H1 (cell line): ENCODE data around the gene PTH1R. TPM values are rescaled to one million over a fixed set of nuclear protein-coding genes. Genes with fewer than 3 reads are reported as not detected.
A peak's percentile ranks its signal among the peaks of the same experiment; 100 is the strongest.

Experiments
- CTCF ChIA-PET: fragments of 300-600 bp; sonication (Branson Sonifier 250); formaldehyde crosslinking; loops from one replicate; lab custom pipeline; 2021; ENCODE audit not compliant: partially characterized antibody; lab: Charles Lee
- POLR2A ChIA-PET: fragments of 300-600 bp; sonication (Branson Sonifier 250); formaldehyde crosslinking; loops from one replicate; lab custom pipeline; 2021; ENCODE audit warnings: inconsistent platforms; ENCODE audit not compliant: partially characterized antibody; lab: Charles Lee
- DNase-seq, 2 experiments: peaks; one replicate each; pipeline versions ENCODE4 v3.0.0 to v3.0.0-alpha.2; 2010 to 2022; ENCODE audit warnings: low spot score in 2 of 2, low read depth in 1 of 2, mixed read lengths in 1 of 2
- FAIRE-seq: peaks from 2 replicates; lab custom pipeline; 2011; peaks lifted over from hg19 to GRCh38; lab: Jason Lieb, UNC
- H2AFZ ChIP-seq: 2 replicates; pipeline ENCODE4 v1.8.1; 2012; ENCODE audit warnings: low read length, inconsistent platforms
- H2AK5ac ChIP-seq: 2 replicates; pipeline ENCODE4 v1.6.1; 2013; ENCODE audit warnings: low read depth, low read length
- H2BK120ac ChIP-seq: replicated peaks from 2 replicates; pipeline ENCODE3; 2013; ENCODE audit warnings: low read depth, low read length, inconsistent platforms
- H2BK12ac ChIP-seq: 2 replicates; pipeline ENCODE4 v1.6.1; 2013; ENCODE audit warnings: low read depth, low read length
- H2BK15ac ChIP-seq: 2 replicates; pipeline ENCODE4 v1.6.1; 2013; ENCODE audit warnings: low read length
- H2BK20ac ChIP-seq: 2 replicates; pipeline ENCODE4 v1.6.1; 2013; ENCODE audit warnings: low read length
- H2BK5ac ChIP-seq: 2 replicates; pipeline ENCODE4 v1.6.1; 2013; ENCODE audit warnings: low read depth, low read length
- H3K14ac ChIP-seq: 2 replicates; pipeline ENCODE4 v1.6.1; 2013; ENCODE audit warnings: inconsistent platforms; ENCODE audit not compliant: insufficient read length
- H3K18ac ChIP-seq: 2 replicates; pipeline ENCODE4 v1.6.1; 2013; ENCODE audit warnings: low read length; ENCODE audit errors: extremely low read depth
- H3K23ac ChIP-seq: 2 replicates; pipeline ENCODE4 v1.6.1; 2013; ENCODE audit warnings: inconsistent platforms; ENCODE audit not compliant: insufficient read length
- H3K23me2 ChIP-seq: 2 replicates; pipeline ENCODE4 v1.6.1; 2013; ENCODE audit warnings: low read depth, low read length
- H3K27ac ChIP-seq: 2 replicates; pipeline ENCODE4 v1.6.1; 2011; ENCODE audit warnings: low read depth, low read length, inconsistent platforms
- H3K27me3 ChIP-seq, 4 experiments: replicated peaks in 1 of 4; 1 replicate in 1 of 4; 2 replicates in 3 of 4; pipeline versions ENCODE4 v1.6.1 to v1.8.1; 2011 to 2013; ENCODE audit warnings: low read length in 3 of 4, mild to moderate bottlenecking in 3 of 4, inconsistent platforms in 2 of 4, mixed read lengths in 2 of 4, moderate library complexity in 1 of 4; ENCODE audit not compliant: control insufficient read depth in 3 of 4, insufficient read depth in 3 of 4; ENCODE audit errors: extremely low read depth in 1 of 4
- H3K36me3 ChIP-seq, 4 experiments: 2 replicates each; pipeline versions ENCODE4 v1.6.1 to v1.8.1; 2011 to 2013; ENCODE audit warnings: mild to moderate bottlenecking in 4 of 4, low read length in 3 of 4, moderate library complexity in 2 of 4, control low read depth in 1 of 4, inconsistent platforms in 1 of 4; ENCODE audit not compliant: insufficient read depth in 4 of 4, control insufficient read depth in 2 of 4
- H3K4ac ChIP-seq: replicated peaks from 2 replicates; pipeline ENCODE3; 2013; ENCODE audit warnings: low read length, low read depth, mixed read lengths, inconsistent platforms; ENCODE audit not compliant: insufficient read length
- H3K4me1 ChIP-seq, 4 experiments: replicated peaks in 1 of 4; 1 replicate in 1 of 4; 2 replicates in 3 of 4; pipeline versions ENCODE4 v1.6.1 to v1.8.1; 2011 to 2013; ENCODE audit warnings: low read length in 3 of 4, inconsistent platforms in 2 of 4, mixed read lengths in 1 of 4; ENCODE audit not compliant: insufficient read depth in 4 of 4, control insufficient read depth in 3 of 4
- H3K4me2 ChIP-seq, 2 experiments: 2 replicates each; pipeline versions ENCODE4 v1.6.1 to v1.8.1; 2011 to 2013; ENCODE audit warnings: low read depth in 2 of 2, low read length in 2 of 2, control low read depth in 1 of 2, inconsistent platforms in 1 of 2, mild to moderate bottlenecking in 1 of 2; ENCODE audit not compliant: insufficient read depth in 1 of 2
- H3K4me3 ChIP-seq, 4 experiments: fragments of 200-600, 300-600 bp in 1 of 4; sonication (generic), shearing (Covaris generic), sonication (Bioruptor Twin) in 1 of 4; 2 replicates each; pipeline versions ENCODE4 v1.5.1 to v1.8.1; 2011 to 2016; ENCODE audit warnings: low read length in 4 of 4, low read depth in 3 of 4, control low read depth in 2 of 4, inconsistent platforms in 2 of 4, mild to moderate bottlenecking in 2 of 4, mixed read lengths in 1 of 4, moderate library complexity in 1 of 4; ENCODE audit not compliant: insufficient read depth in 2 of 4; ENCODE audit errors: extremely low read depth in 1 of 4
- H3K56ac ChIP-seq: replicated peaks from 2 replicates; pipeline ENCODE3; 2013; ENCODE audit warnings: low read depth, mild to moderate bottlenecking, mixed read lengths, low read length, inconsistent platforms; ENCODE audit not compliant: insufficient read length
- H3K79me1 ChIP-seq: 2 replicates; pipeline ENCODE4 v1.6.1; 2013; ENCODE audit warnings: low read depth, low read length, control low read depth
- H3K79me2 ChIP-seq, 2 experiments: 2 replicates each; pipeline versions ENCODE4 v1.6.1 to v1.8.1; 2012 to 2013; ENCODE audit warnings: low read length in 2 of 2, mild to moderate bottlenecking in 2 of 2, inconsistent platforms in 1 of 2; ENCODE audit not compliant: insufficient read depth in 2 of 2, control insufficient read depth in 1 of 2
- H3K9ac ChIP-seq, 4 experiments: replicated peaks in 1 of 4; 1 replicate in 1 of 4; 2 replicates in 3 of 4; pipeline versions ENCODE4 v1.6.1 to v1.8.1; 2011 to 2013; ENCODE audit warnings: low read depth in 3 of 4, low read length in 3 of 4, control low read depth in 2 of 4, mild to moderate bottlenecking in 2 of 4, moderate library complexity in 2 of 4, inconsistent platforms in 1 of 4; ENCODE audit errors: extremely low read depth in 1 of 4
- H3K9me3 ChIP-seq, 2 experiments: 2 replicates each; pipeline versions ENCODE4 v1.6.1 to v1.8.1; 2012 to 2013; ENCODE audit warnings: mild to moderate bottlenecking in 2 of 2, moderate library complexity in 2 of 2, control low read depth in 1 of 2, inconsistent platforms in 1 of 2, low read depth in 1 of 2, low read length in 1 of 2, mixed read lengths in 1 of 2; ENCODE audit not compliant: insufficient read depth in 2 of 2
- H4K20me1 ChIP-seq, 2 experiments: replicated peaks in 1 of 2; 2 replicates each; pipeline versions ENCODE3 to v1.8.1; 2011 to 2013; ENCODE audit warnings: inconsistent platforms in 2 of 2, low read length in 2 of 2, mild to moderate bottlenecking in 1 of 2; ENCODE audit not compliant: insufficient read depth in 2 of 2, control insufficient read depth in 1 of 2
- H4K5ac ChIP-seq: 2 replicates; pipeline ENCODE4 v1.6.1; 2013; ENCODE audit warnings: low read length, low read depth, mixed read lengths, inconsistent platforms; ENCODE audit not compliant: insufficient read length
- H4K8ac ChIP-seq: 2 replicates; pipeline ENCODE4 v1.8.0; 2013; ENCODE audit warnings: mild to moderate bottlenecking, moderate library complexity, low read length, inconsistent platforms; ENCODE audit not compliant: insufficient read depth; ENCODE audit errors: extremely low read depth
- H4K91ac ChIP-seq: replicated peaks from 2 replicates; pipeline ENCODE3; 2013; ENCODE audit warnings: low read length, mixed read lengths, inconsistent platforms; ENCODE audit not compliant: insufficient read length
- ASH2L ChIP-seq: fragments of 200-600, 300-600 bp; sonication (generic); IDR thresholded peaks from one replicate; pipeline ENCODE4 v1.7.1; 2017; ENCODE audit warnings: low read length
- CTBP2 ChIP-seq: IDR thresholded peaks from 2 replicates; pipeline ENCODE4 v1.7.0; 2011; ENCODE audit warnings: borderline replicate concordance, mild to moderate bottlenecking, moderate library complexity, mixed read lengths, low read length; ENCODE audit not compliant: insufficient read depth, insufficient read length
- KDM4A ChIP-seq: IDR thresholded peaks from one replicate; pipeline ENCODE4 v1.7.1; 2012; ENCODE audit warnings: low read depth, mild to moderate bottlenecking, moderate library complexity, low read length, inconsistent platforms; ENCODE audit not compliant: severe bottlenecking
- SIN3A ChIP-seq, 2 experiments: IDR thresholded peaks in 1 of 2; conservative IDR thresholded peaks in 1 of 2; 2 replicates each; pipeline ENCODE4 v1.6.1; 2011 to 2012; ENCODE audit warnings: low read length in 2 of 2, improper control_type of control experiment in 1 of 2, low read depth in 1 of 2, mild to moderate bottlenecking in 1 of 2
- SUZ12 ChIP-seq: fragments of 200-600 bp; sonication (generic); IDR thresholded peaks from 2 replicates; pipeline ENCODE4 v1.6.1; 2012; ENCODE audit warnings: mild to moderate bottlenecking, inconsistent platforms, low read length, moderate library complexity, mixed read lengths
- YY1 ChIP-seq: IDR thresholded peaks from 2 replicates; pipeline ENCODE4 v1.6.1; 2011; ENCODE audit warnings: low read depth, mild to moderate bottlenecking, low read length
- WGBS, 2 experiments: shearing (Covaris generic) in 1 of 2; methylation state at CpG; one replicate each; pipeline versions ENCODE4 v1.1.6 to v1.1.7; 2013 to 2015; ENCODE audit warnings: low lambda C conversion rate in 2 of 2, mixed read lengths in 2 of 2, inconsistent platforms in 1 of 2, low coverage in 1 of 2, missing lambda C conversion rate in 1 of 2; ENCODE audit not compliant: insufficient replicate concordance in 2 of 2, insufficient coverage in 1 of 2, insufficient read length in 1 of 2; ENCODE audit errors: extremely low coverage in 1 of 2, missing lambda C conversion rate in 1 of 2; 5-methylcytosine and 5-hydroxymethylcytosine counted together
- polyA plus RNA-seq, 7 experiments: library from polyadenylated mRNA; depleted of rRNA in 3 of 7; stranded (reverse) in 5 of 7; unstranded in 2 of 7; fragments of >200 nt in 5 of 7; fragments of 200-250 nt in 2 of 7; gene quantifications; 1 replicate in 5 of 7; 2 replicates in 1 of 7; 4 replicates in 1 of 7; pipeline versions ENCODE4 v1.2.1 to v1.2.3, GENCODE V29; 2011 to 2013; ENCODE audit warnings: missing spikeins in 2 of 7, mixed read lengths in 2 of 7
- total RNA-seq: library from RNA; stranded (reverse); fragmentation: NEBNext Ultra II Directional; extraction: Animal tissue kit (Norgen Biotek cat#: 25700); gene quantifications from 2 replicates; pipeline ENCODE4 v1.2.1, GENCODE V29; 2021
- TF ChIP-seq, protein P1 (sequence below): IDR thresholded peaks from 2 replicates; pipeline ENCODE4 v1.6.1; 2011; ENCODE audit warnings: low read length, improper control_type of control experiment

Gene PTH1R
- total and polyA plus RNA-seq, 2 of the 8 experiments (the other 6 are each of a cell fraction or from before 2014, with no cell fraction given): 0.57 to 1.5 TPM

GRCh38 chr3:46882377-46883053, 5.0 kb downstream of the PTH1R start:
- H2BK20ac ChIP-seq: no peak overlapping the region
- ChIA-PET CTCF (interaction anchor here (0.6 to 13.1 kb wide), 7 partner anchors 10 to 292 kb away, joined by 3 to 88 read pairs (median 7); no protein-coding TSS in a partner anchor), POLR2A (interaction anchor here (1.0 to 1.6 kb wide), 3 partner anchors 9 to 16 kb away, joined by 3 to 5 read pairs (median 4); no protein-coding TSS in a partner anchor)
- peak overlapping the region; percentile 57 to 75 (median 64) for H3K4me3 ChIP-seq
- peaks cover 0 to 10% (median 5%) of the 10 kb centered on the region in 4 experiments; a peak in 6 of 7 replicates for H3K4me1 ChIP-seq
- no peak overlapping the region for H3K4ac ChIP-seq
- H3K56ac ChIP-seq: no peak overlapping the region
- H3K9me3 ChIP-seq: no peaks in the 10 kb centered on the region
- no peak overlapping the region for H3K27ac ChIP-seq
- H3K23ac ChIP-seq: no peak overlapping the region
- peaks cover 7 to 17% of the 10 kb centered on the region in 2 experiments for H4K20me1 ChIP-seq
- H3K27me3 ChIP-seq: peaks cover 53 to 93% (median 84%) of the 10 kb centered on the region in 4 experiments
- H3K79me2 ChIP-seq: no peaks in the 10 kb centered on the region
- no peak overlapping the region for H2BK120ac ChIP-seq
- peak overlapping the region; percentile 28; the same call in 1 of the 2 replicates for H4K8ac ChIP-seq
- H2BK12ac ChIP-seq: no peak overlapping the region
- no peaks in the 10 kb centered on the region for H3K79me1 ChIP-seq
- H3K36me3 ChIP-seq: no peaks in the 10 kb centered on the region
- peaks cover 11% of the 10 kb centered on the region; the same call in 1 of the 2 replicates for H3K23me2 ChIP-seq
- 1% methylated on average over 46 of the region's 72 CpGs; no CpG with 5 or more reads in 1 of the 2 experiments for WGBS, 2 experiments
- H2AK5ac ChIP-seq: no peak overlapping the region
- FAIRE-seq: no peak
- no peak overlapping the region for H2AFZ ChIP-seq
- peak in 1 of 2 experiments; percentile 78 for DNase-seq
- H3K9ac ChIP-seq: no peak overlapping the region
- H3K4me2 ChIP-seq: peak overlapping the region; percentile 74 to 99
- H3K14ac ChIP-seq: no peak overlapping the region
- H2BK15ac ChIP-seq: no peak overlapping the region
- TF ChIP-seq ASH2L (peak; percentile 91), SIN3A (conservative IDR thresholded peaks at IDR 0.05 in 1 of 2, IDR thresholded peaks at IDR 0.05 in 1 of 2; ENCODE audit: low read depth in 1 of 2, low read length in 2 of 2) (no peak; a peak in 1 of 4 replicates), YY1 (0 out of 2 replicates have a peak, but pooled peaks have one; percentile 6), CTBP2 (peak; percentile 91), KDM4A (peak; percentile 90), SUZ12 (peak; percentile 37)
- TF ChIP-seq, protein P1, sequence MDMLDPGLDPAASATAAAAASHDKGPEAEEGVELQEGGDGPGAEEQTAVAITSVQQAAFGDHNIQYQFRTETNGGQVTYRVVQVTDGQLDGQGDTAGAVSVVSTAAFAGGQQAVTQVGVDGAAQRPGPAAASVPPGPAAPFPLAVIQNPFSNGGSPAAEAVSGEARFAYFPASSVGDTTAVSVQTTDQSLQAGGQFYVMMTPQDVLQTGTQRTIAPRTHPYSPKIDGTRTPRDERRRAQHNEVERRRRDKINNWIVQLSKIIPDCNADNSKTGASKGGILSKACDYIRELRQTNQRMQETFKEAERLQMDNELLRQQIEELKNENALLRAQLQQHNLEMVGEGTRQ: no peak
- H4K91ac ChIP-seq: no peak overlapping the region
- no peak overlapping the region for H3K18ac ChIP-seq
- no peak overlapping the region for H4K5ac ChIP-seq
- H2BK5ac ChIP-seq: no peak overlapping the region
